Putamen (tissue), 1 donor: ENCODE results near the gene RYR2.
"Not testable (repeated sequence)": the region's sequence is repeated elsewhere in the genome, so short reads cannot be mapped to it uniquely, and the experiment has no call there.

ENCODE experiments used
- DNase-seq: peaks from one replicate; pipeline ENCODE4 v3.0.0-alpha.2; 2016; ENCODE audit warnings: low spot score

RYR2 gene

DNA sequence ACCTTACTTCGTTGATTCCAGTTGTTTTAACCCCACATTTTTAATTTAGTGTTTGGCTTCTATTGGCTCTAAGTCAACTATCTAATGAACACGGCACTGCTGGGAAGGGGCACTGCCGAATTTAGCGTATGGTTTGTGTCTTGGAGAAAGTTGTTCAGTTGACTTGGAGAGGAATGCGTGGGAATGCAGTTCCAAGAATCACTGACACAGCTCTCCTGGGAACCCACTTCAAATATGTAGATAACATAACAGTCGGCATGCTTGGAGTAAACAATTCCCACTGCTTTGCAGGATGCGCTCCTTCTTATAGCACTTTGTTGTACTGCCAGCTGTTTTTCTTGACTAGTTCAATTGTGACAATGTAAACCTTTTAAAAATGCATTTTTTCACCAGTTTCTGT lies 104.3 kb downstream of the RYR2 start:
- no peak for DNase-seq

- DNase-seq = no peak
Observed at GRCh38 chr1:237149857-237150256, 107.9 kb downstream of the RYR2 start.

DNA sequence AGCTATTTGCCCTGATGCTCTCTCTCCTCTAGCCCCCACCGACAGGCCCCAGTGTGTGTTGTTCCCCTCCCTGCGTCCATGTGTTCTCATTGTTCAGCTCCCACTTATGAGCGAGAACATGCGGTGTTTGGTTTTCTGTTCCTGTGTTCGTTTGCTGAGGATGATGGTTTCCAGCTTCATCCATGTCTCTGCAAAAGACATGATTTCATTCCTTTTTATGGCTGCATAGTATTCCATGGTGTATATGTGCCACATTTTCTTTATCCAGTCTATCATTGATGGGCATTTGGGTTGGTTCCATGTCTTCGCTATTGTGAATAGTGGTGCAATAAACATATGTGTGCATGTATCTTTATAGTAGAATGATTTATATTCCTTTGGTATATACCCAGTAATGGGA lies 110.0 kb downstream of the RYR2 start:
- DNase-seq = not testable (repeated sequence)

DNA sequence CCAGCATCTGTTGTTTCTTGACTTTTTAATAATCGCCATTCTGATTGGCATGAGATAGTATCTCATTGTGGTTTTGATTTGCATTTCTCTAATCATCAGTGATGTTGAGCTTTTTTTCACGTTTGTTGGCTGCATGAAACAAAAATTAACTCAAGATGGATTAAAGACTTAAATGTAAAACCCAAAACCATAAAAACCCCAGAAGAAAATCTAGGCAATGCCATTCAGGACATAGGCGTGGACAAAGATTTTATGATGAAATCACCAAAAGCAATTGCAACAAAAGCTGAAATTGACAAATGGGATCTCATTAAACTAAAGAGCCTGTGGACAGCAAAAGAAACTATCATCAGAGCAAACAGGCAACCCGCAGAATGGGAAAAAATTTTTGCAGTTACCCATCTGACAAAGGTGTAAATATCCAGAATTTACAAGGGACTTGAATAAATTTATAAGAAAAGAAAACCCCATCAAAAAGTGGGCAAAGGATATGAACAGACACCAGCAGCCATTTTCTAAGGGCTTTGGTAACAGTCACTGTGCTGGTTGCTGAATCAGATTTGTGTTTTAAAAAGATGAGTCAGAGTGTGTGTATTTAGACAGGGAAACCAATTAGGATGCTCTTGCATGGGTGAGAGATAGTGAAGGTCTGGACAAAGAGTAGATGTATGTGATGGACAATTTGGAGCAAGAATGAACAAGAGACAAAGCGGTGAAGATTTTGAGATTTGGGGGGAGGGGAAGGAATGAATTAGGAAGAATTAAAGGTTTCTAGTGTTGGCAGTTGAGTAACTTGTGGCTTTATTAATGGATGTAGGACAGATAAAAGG lies 110.7 kb downstream of the RYR2 start:
- DNase-seq = no peak

GRCh38 chr1:237154157-237154556 lies 112.2 kb downstream of the RYR2 start:
- DNase-seq = no peak

DNA sequence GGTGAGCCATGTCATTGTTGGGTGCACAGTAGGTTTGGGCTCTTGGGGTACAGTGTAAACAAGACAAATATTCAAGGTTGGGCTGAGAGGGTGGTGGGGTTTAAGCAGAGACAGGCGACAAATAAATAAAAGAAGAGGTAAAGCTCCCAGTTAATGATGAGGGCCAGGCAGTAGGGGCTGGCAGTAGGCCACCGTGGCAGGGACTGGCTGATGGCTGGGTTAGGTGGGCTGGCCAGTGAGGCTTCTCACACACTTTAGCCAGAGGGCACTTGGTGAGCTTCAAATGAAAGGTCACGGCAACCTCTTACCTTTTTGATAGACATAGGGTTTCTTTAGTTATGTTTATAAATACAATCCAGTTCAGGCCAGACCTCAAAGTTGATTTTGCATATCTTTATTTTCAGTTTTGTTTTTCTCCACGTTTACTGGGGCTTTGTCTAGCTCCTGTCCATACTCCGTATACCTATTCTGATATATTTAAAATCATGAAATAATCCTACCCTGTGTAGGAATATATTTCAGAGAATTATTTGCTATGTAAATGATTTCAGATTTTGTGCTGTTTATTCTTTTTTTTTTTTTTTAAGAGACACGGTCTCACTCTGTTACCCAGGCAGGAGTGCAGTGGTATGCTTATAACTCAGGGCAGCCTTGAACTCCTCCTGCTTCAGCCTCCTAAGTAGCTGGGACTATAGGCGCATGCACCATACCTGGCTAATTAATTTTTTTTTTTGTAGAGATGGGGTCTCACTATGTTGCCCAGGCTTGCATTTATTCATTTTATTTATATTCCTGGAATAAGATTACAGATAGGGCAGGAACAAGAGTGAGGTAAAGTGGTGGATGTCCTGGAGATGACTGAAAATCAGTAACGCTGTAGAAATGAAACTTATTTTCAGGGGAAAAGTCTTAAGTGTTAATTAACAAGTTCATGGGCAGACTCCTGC lies 122.7 kb downstream of the RYR2 start:
- no peak for DNase-seq

DNA sequence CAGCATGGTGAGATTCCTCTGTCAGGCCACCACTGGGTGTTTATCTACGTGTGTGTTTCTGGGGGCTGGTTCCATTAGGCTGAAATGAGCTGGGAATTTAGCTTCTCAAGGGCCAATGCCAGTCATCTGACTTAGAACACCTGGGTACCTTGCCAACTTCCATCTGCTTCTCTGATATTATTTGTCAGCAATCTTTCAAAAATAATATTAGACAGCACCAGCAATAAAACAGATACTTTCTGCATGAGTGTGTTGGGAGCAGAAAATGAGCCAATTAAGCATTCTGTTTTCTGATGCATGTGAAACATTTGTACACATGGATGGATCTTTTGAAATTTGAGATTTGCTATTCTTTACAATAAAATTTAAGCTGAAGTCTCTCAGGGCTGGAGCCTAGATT lies 124.1 kb downstream of the RYR2 start:
- no peak for DNase-seq

GRCh38 chr1:237166593-237167101 lies 124.7 kb downstream of the RYR2 start:
- no peak for DNase-seq

DNA sequence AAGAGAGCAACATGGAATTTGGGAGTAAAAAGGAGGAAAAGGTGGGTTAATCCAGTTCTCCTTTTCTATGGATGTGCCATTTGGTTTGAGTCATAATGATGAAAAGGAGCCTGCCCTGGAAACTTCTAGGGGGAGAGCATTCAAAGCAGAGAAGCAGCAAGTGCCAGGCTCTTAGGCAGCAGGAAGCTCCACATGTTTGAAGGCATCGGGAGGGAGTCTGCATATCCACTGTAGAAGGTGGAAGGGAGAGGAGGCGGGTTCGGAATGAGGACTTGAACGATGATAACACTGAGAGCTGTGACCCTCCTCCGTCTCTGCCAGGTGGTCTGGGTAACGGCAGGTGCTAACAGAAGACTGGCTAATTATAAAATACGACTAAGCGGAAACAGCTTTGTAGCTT lies 128.2 kb downstream of the RYR2 start:
- DNase-seq = no peak

DNA sequence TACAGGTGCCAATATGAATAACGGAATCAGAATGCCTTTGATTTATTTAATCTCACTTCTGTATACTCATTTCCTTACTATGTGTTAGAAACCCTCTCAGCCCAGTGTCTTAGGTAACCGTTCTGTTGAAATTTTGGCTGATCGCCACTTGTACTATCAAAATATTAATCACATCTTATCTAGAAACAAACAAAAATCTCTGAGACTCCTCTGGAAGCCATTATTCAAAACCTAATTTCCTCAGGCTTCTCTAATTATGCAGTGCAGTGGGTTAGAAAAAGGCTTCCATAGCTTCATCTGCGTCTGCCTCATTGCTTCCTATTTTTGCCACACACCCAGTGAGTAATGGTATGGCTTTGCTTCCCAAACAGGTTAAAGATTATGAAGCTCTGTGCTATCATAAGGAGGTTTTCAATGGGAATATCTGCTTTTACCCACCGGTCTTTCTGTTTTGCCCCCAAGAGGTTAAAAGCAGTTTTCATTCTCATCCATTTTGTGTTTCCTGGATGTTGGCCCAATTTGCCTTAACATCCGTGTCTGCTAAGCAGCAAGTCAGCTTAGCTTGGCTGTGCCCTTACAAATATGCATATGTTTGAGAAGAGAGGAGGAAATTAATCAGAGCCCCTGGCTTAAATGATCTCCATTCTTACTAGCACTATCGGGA lies 129.6 kb downstream of the RYR2 start:
- no peak for DNase-seq

DNA sequence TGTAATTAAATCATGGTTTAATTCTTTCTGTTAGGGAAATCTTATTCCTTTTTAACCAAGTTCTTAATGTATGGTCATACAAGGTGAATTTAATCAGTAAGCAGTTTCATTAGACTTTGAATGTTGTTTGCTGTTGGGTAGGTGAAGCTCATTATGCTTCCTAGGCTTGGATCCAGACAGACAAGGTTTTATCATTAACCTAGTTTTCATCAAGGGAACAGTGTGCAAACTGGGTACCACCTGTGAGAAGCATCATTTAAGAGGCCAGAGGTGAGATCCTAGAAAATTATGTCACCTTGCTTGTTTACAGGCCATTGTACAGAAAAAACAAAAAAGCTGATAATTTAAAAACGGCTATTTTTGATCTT lies 130.1 kb downstream of the RYR2 start:
- no peak for DNase-seq

DNA sequence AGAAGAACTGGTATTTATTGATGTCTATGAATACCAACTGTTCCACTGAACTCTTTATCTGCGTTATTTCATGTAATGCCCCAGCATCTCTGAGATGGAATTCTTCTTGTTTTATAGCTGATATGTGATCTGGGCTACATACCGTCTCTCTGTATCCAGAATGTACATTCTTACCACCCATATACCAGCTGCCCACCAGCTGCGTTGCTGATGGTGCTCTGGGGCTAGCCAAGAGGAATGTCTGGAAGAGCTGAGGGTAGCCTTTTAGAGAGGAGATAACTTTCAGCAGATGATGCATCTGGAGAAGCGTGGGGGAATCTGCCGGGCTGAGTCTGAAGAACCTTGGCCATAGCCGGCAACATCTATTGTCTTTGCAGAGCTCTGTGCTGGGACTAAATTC lies 137.5 kb downstream of the RYR2 start:
- no peak for DNase-seq

DNA sequence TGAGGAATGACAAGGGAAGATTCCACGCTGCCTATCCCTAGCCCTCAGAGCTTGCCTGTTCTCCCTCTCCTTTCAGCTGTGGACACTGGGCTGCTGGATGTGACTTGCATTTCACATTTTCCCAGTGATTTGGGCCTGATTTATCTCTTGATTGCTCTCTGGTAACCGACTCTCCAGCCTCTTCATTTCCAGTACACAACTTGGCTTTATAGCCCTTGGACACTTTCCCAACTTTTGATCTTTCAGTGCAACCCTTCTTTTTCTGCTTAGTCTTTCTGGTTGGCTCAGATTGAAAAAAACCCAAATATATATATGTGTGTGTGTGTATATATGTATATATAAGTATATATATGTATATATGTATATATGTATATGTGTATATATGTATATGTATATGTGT lies 138.3 kb downstream of the RYR2 start:
- DNase-seq = no peak

DNA sequence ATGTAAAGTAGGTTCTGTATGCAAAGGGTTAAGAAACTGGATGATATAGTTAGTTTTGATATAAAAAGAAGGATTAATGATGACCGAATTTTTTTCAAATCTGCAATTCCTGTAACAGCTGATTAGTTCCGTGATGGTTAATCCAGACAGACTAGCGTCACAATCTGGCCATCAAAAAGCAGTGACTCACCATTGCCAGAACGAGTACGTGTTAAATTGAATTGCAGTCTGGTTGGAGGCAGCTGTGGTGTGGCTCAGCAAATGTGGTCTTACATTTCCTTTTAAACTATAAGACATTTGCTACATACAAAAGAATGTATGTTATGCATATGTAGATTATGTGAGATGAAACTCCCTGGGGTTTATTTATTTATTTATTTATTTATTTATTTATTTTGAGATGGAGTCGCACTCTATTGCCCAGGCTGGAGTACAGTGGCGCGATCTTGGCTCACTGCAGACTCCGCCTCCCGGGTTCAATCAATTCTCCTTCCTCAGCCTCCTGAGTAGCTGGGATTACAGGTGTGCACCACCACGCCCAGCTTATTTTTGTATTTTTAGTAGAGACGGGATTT lies 139.8 kb downstream of the RYR2 start:
- DNase-seq = no peak

- DNase-seq = peak; percentile 30
Observed at GRCh38 chr1:237183963-237184540, 142.1 kb downstream of the RYR2 start.

GRCh38 chr1:237186675-237187074 lies 144.7 kb downstream of the RYR2 start:
- peak; percentile 45 for DNase-seq

GRCh38 chr1:237187842-237188241 lies 145.9 kb downstream of the RYR2 start:
- DNase-seq = no peak

- DNase-seq = no peak
Observed at GRCh38 chr1:237191403-237191802, 149.4 kb downstream of the RYR2 start.

GRCh38 chr1:237197470-237198425 lies 155.8 kb downstream of the RYR2 start:
- DNase-seq = no peak

GRCh38 chr1:237199026-237199425 lies 157.0 kb downstream of the RYR2 start:
- DNase-seq = no peak
